Measurements from ENCODE around the gene ARFGAP3. TPM values are rescaled to one million over a fixed set of nuclear protein-coding genes. Genes with fewer than 3 reads are reported as not detected.

ARFGAP3 gene
- total RNA-seq, 1 donor from 2014 or later, result 59.5 TPM

DNA sequence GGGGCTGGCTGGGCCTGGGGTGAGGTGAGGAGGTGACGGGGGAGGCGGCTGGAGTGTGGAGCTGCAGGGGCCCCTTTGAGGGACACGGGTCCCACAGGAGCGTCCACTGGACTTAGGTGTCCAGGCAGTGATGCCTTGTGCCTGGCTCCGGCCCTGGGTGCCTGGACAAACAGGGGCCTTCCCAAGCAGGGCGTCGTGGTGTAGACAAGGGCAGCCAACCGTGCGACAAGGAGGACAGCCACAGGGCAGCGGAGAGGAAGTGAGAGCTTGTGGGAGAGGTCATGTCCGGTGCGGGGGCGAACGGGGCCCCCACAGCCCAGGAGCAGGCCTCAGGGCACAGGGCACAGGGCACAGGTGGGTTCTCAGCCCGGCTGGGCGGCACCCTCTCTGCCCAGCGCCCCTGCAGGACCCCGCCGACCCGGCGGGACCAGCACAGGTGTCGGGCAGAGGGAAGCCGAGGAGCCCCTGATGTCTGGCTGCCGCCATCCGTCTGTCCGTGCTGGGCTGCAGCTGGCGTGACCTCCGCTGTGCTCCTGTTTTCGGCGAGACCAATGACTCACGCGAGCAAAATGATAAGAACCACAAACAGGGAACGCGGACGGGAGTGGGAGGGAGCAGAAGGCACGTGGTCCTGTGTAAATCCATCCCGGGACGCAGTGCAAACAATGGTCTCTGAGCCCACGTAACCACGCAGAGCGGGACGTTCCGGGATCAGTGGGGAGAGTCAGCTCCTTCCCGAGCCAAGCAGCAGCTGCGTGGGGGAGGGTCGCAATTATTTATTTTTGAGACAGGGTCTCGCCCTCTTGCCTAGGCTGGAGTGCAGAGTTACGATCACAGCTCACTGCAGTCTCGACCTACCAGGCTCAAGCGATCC, 87.3 kb downstream of the ARFGAP3 start:
- FAIRE-seq, result no peak
- Mint-ChIP-seq H3K4me1 (ENCODE audit: low read depth, unreplicated experiment) (peaks cover 9% of the 10 kb centered on the region), H3K27ac (ENCODE audit: unreplicated experiment) (peak overlapping the region; percentile 41), H3K36me3 (ENCODE audit: low read depth, unreplicated experiment) (no peaks in the 10 kb centered on the region), H3K27me3 (ENCODE audit: low read depth, unreplicated experiment) (peaks cover 7% of the 10 kb centered on the region), H3K4me3 (ENCODE audit: unreplicated experiment) (no peak overlapping the region), H3K9me3 (ENCODE audit: unreplicated experiment) (peaks cover 1% of the 10 kb centered on the region)
- Histone ChIP-seq H4K20me1 (ENCODE audit: insufficient read depth, low read length) (no peaks in the 10 kb centered on the region), H3K9ac (ENCODE audit: low read length) (peak overlapping the region; percentile 40), H3K4me1 (ENCODE audit: insufficient read depth, low read length) (peaks cover 15% of the 10 kb centered on the region), H3K27me3 (ENCODE audit: insufficient read depth, low read length) (no peaks in the 10 kb centered on the region), H3K4me3 (ENCODE audit: insufficient read depth, low read depth, low read length) (peak overlapping the region; percentile 1), H3K36me3 (ENCODE audit: insufficient read depth, low read length) (no peaks in the 10 kb centered on the region), H3K27ac (ENCODE audit: low read depth, low read length) (no peak overlapping the region), H3K4me2 (ENCODE audit: low read length) (peak overlapping the region; percentile 58), H3K79me2 (ENCODE audit: insufficient read depth, low read length) (no peaks in the 10 kb centered on the region), H2AFZ (ENCODE audit: low read depth, low read length) (peak overlapping the region; percentile 48), H3K9me3 (ENCODE audit: insufficient read depth, low read depth, low read length) (no peaks in the 10 kb centered on the region)
- DNase-seq (ENCODE audit: low read depth), result peak; percentile 89
- no peak for TF ChIP-seq EZH2 (IDR thresholded peaks at IDR 0.05; ENCODE audit: insufficient read depth, low read length)
- TF ChIP-seq, protein P1, sequence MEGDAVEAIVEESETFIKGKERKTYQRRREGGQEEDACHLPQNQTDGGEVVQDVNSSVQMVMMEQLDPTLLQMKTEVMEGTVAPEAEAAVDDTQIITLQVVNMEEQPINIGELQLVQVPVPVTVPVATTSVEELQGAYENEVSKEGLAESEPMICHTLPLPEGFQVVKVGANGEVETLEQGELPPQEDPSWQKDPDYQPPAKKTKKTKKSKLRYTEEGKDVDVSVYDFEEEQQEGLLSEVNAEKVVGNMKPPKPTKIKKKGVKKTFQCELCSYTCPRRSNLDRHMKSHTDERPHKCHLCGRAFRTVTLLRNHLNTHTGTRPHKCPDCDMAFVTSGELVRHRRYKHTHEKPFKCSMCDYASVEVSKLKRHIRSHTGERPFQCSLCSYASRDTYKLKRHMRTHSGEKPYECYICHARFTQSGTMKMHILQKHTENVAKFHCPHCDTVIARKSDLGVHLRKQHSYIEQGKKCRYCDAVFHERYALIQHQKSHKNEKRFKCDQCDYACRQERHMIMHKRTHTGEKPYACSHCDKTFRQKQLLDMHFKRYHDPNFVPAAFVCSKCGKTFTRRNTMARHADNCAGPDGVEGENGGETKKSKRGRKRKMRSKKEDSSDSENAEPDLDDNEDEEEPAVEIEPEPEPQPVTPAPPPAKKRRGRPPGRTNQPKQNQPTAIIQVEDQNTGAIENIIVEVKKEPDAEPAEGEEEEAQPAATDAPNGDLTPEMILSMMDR (IDR thresholded peaks at IDR 0.05; ENCODE audit: insufficient read depth, low read depth, low read length), result no peak

DNA sequence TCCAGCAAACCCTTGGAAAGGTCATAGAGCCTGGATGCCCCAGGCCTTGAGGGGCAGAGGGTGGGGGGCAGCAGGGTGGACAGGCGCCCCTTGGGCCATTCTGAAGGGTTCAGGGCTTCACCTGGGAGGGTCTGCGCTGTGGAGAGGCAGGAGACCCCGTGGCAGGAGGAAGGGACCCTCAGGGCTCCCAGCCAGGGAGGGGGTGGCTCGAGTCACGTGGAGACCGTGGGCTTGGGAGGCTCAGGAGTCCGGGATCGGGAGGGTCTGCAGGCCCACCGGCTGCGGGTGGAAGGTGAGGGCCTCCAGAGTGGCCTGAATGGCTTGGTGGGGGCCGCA, 87.9 kb downstream of the ARFGAP3 start:
- H4K20me1 ChIP-seq (ENCODE audit: insufficient read depth, low read length), result no peaks in the 10 kb centered on the region
- no peaks in the 10 kb centered on the region for H3K27me3 ChIP-seq (ENCODE audit: insufficient read depth, low read length)
- H3K9me3 ChIP-seq (ENCODE audit: insufficient read depth, low read depth, low read length), result no peaks in the 10 kb centered on the region
- H3K4me3 ChIP-seq (ENCODE audit: insufficient read depth, low read depth, low read length), result no peak overlapping the region
- Mint-ChIP-seq H3K4me1 (ENCODE audit: low read depth, unreplicated experiment) (peaks cover 9% of the 10 kb centered on the region), H3K36me3 (ENCODE audit: low read depth, unreplicated experiment) (no peaks in the 10 kb centered on the region), H3K4me3 (ENCODE audit: unreplicated experiment) (no peak overlapping the region), H3K27me3 (ENCODE audit: low read depth, unreplicated experiment) (peaks cover 9% of the 10 kb centered on the region), H3K27ac (ENCODE audit: unreplicated experiment) (no peak overlapping the region), H3K9me3 (ENCODE audit: unreplicated experiment) (peaks cover 1% of the 10 kb centered on the region)
- no peak overlapping the region for H3K27ac ChIP-seq (ENCODE audit: low read depth, low read length)
- no peak overlapping the region for H2AFZ ChIP-seq (ENCODE audit: low read depth, low read length)
- no peaks in the 10 kb centered on the region for H3K79me2 ChIP-seq (ENCODE audit: insufficient read depth, low read length)
- DNase-seq (ENCODE audit: low read depth), result no peak
- H3K9ac ChIP-seq (ENCODE audit: low read length), result no peak overlapping the region
- H3K4me1 ChIP-seq (ENCODE audit: insufficient read depth, low read length), result peaks cover 15% of the 10 kb centered on the region
- FAIRE-seq, result no peak
- TF ChIP-seq EZH2 (IDR thresholded peaks at IDR 0.05; ENCODE audit: insufficient read depth, low read length), result no peak
- TF ChIP-seq, protein P1 (IDR thresholded peaks at IDR 0.05; ENCODE audit: insufficient read depth, low read depth, low read length), result no peak
- no peak overlapping the region for H3K4me2 ChIP-seq (ENCODE audit: low read length)
- H3K36me3 ChIP-seq (ENCODE audit: insufficient read depth, low read length), result no peaks in the 10 kb centered on the region
